PC-9 (cell line): ENCODE data around the gene KDM5B.

Experiments
- EZH2 ChIP-seq: fragments of 200-600 bp; sonication (generic); IDR thresholded peaks from 2 replicates; pipeline ENCODE4 v1.8.0; 2017; ENCODE audit warnings: antibody characterized with exemption, low read depth
- TF ChIP-seq, protein P1 (sequence below): fragments of 200-600 bp; sonication (generic); conservative IDR thresholded peaks from 2 replicates; pipeline ENCODE4 v1.6.1; 2017; ENCODE audit warnings: mixed run types, antibody characterized with exemption, mild to moderate bottlenecking, moderate library complexity

DNA sequence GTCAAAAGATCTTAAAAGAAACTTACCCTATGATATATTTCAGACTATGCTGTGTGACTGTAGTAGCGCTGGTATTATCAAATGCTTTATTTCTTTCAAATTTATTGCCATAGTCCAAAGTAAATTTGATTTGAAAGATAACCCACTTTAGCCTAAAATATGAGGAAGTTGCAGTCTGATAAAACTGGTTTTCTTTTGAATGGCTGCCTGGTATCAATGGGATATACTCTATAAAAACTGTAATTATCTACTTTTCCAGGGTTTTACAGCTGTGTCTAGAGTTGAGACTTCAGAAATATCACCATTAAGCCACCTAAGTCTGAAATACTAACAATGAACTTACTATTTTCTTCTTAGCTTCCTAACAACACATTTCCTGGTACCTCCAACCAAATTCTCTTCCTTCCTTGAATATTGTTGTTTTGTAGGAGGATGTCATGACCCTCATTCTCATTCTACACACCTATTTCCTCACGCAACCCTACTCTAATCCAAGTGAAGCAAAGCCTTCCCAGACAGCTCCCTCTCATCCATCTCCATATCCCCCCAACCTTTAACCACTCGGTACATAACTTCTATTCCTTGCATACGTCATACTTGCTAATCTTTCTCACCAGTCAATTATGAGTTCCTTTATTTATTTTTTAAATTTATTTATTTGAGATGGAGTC lies 17.0 kb downstream of the KDM5B start:
- TF ChIP-seq, protein P1, sequence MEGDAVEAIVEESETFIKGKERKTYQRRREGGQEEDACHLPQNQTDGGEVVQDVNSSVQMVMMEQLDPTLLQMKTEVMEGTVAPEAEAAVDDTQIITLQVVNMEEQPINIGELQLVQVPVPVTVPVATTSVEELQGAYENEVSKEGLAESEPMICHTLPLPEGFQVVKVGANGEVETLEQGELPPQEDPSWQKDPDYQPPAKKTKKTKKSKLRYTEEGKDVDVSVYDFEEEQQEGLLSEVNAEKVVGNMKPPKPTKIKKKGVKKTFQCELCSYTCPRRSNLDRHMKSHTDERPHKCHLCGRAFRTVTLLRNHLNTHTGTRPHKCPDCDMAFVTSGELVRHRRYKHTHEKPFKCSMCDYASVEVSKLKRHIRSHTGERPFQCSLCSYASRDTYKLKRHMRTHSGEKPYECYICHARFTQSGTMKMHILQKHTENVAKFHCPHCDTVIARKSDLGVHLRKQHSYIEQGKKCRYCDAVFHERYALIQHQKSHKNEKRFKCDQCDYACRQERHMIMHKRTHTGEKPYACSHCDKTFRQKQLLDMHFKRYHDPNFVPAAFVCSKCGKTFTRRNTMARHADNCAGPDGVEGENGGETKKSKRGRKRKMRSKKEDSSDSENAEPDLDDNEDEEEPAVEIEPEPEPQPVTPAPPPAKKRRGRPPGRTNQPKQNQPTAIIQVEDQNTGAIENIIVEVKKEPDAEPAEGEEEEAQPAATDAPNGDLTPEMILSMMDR = no peak
- TF ChIP-seq EZH2 = no peak
